ENCODE results near the gene TPSAB1.
A peak's percentile ranks its signal among the peaks of the same experiment; 100 is the strongest.

Gene TPSAB1

GRCh38 chr16:1271724-1272413 is 31.4 kb downstream of the TPSAB1 start:
- DNase-seq: peak; percentile 64

- DNase-seq: no peak
Measured at GRCh38 chr16:1272453-1273198, 32.1 kb downstream of the TPSAB1 start.

GRCh38 chr16:1273816-1274215 is 33.3 kb downstream of the TPSAB1 start:
- no peak for DNase-seq

GRCh38 chr16:1274767-1275166 is 34.3 kb downstream of the TPSAB1 start:
- DNase-seq: no peak

- no peak for DNase-seq
Measured at GRCh38 chr16:1275791-1276579, 35.5 kb downstream of the TPSAB1 start.

- DNase-seq: no peak
Measured at GRCh38 chr16:1276580-1276878, 36.0 kb downstream of the TPSAB1 start.

GRCh38 chr16:1277151-1277598 is 36.7 kb downstream of the TPSAB1 start:
- no peak for DNase-seq

- no peak for DNase-seq
Measured at GRCh38 chr16:1277617-1278282, 37.2 kb downstream of the TPSAB1 start.

- no peak for DNase-seq
Measured at GRCh38 chr16:1278477-1278876, 38.0 kb downstream of the TPSAB1 start.

- no peak for DNase-seq
Measured at GRCh38 chr16:1279081-1279944, 38.8 kb downstream of the TPSAB1 start.

- no peak for DNase-seq
Measured at GRCh38 chr16:1279945-1280589, 39.6 kb downstream of the TPSAB1 start.

- no peak for DNase-seq
Measured at GRCh38 chr16:1280783-1281182, 40.3 kb downstream of the TPSAB1 start.

- no peak for DNase-seq
Measured at GRCh38 chr16:1281517-1281916, 41.0 kb downstream of the TPSAB1 start.

GRCh38 chr16:1282324-1282973 is 41.9 kb downstream of the TPSAB1 start:
- DNase-seq: no peak

- no peak for DNase-seq
Measured at GRCh38 chr16:1283296-1283695, 42.8 kb downstream of the TPSAB1 start.

- DNase-seq: no peak
Measured at GRCh38 chr16:1283996-1284616, 43.6 kb downstream of the TPSAB1 start.

GRCh38 chr16:1285669-1286512 is 45.4 kb downstream of the TPSAB1 start:
- no peak for DNase-seq

GRCh38 chr16:1286513-1287094 is 46.1 kb downstream of the TPSAB1 start:
- DNase-seq: no peak

GRCh38 chr16:1287982-1288670 is 47.6 kb downstream of the TPSAB1 start:
- DNase-seq: no peak

Data from hematopoietic multipotent progenitor cell treated with erythropoietin and hydrocortisone succinate and interleukin-3 and kit ligand, for 4 days (in vitro differentiated cells).